Central memory CD4-positive, alpha-beta T cell (primary cell): Measurements from ENCODE around the gene PFDN5.
A peak's percentile ranks its signal among the peaks of the same experiment; 100 is the strongest.
"Not testable (repeated sequence)": the region's sequence is repeated elsewhere in the genome, so short reads cannot be mapped to it uniquely, and the experiment has no call there.

Experiments used
- DNase-seq: peaks from one replicate; pipeline ENCODE4 v3.0.0; 2022

PFDN5 gene

DNA sequence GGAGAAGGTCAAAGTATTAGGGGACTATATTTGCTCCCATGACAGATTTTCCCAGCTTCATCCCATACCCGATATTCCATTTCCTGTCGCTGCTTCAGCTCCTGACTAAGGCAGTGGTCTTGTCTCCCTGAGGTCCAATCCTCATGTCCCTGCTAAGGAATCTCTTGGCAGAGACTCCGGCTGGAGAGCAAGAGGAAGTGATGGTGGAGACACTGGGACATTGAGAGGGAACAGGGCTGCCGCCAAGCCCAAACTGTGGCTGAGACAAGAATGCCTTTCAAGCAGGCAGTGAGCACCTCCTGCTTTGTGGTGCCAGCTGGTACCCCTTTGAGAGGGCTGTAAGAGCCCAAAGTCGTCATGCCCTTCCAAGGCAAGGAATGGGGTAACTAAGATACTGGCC is 35.3 kb downstream of the PFDN5 start:
- DNase-seq, result no peak

DNA sequence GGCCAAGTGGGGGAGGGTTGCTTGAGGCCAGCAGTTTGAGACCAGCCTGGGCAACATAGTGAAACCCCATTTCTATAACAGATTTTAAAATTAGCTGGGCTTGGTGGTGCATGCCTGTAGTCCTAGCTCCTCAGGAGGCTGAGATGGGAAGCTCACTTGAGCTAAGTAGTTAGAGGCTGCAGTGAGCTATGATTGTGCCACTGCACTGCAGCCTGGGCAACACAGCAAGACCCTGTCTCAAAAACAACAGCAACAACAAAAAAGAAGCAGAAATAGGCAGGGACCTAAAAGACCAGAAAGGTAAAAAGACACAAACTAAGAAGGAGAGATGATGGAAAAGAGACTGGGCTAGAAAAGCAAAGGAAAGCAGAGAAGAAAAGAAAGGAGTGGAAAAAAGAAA is 37.0 kb downstream of the PFDN5 start:
- not testable (repeated sequence) for DNase-seq

DNA sequence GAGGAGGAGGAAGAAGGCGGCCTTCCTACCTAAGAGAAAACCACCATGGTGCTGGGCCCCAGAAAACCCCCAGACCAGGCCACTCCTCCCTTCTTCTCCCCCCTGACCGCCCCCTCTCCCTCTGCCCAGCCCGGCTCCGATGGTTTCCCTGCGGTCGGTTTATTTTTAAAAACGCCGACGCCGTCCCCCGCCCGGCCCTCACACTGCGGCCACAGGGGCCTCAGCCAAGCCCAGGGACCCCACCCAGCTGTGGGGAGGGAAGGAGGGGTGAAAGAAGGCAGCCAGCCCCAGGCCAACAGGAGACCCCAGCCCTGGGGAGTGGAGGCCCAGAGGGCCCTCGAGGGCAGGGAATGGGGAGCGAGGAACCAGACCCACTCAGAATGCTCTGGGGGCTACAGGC is 37.4 kb downstream of the PFDN5 start:
- DNase-seq, result no peak

DNA sequence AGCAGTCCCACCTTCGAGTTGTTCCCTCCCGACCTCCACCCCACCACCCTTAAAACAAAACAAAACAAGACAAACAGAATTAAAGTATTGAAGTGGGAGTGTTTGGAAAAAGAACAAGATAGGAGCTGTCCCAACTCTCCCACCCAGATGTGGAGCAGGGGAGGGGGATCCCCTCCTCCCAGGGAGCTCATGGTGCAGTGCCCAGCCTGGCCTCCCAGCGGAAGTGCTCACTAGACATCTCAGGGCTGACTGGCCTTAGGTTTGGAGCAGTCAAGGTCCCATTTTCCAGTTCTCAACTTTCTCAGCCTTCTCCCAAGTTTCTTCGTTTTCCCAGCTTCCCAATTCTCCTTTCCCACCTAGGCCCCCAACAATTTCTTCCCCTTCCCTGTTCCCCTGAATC is 37.9 kb downstream of the PFDN5 start:
- DNase-seq, result no peak

DNA sequence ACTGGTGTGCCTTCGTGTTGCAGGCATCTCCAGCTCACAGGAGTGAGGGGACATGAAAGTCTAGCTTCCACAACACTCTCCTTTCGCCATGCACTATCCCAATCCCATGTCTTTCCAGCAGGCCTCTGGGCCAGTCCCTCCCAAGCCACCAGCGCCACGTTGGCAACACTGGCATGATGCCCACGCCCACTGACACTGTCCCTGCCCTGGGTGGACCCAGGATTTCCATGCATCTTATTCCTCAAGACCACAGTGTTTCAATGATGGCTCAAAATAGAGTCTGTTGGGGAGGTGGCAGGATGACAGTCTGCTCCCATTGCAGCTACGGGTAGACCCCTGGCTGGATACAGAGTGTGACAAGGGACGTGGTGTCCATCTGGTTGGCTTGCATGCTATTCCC is 38.5 kb downstream of the PFDN5 start:
- no peak for DNase-seq

DNA sequence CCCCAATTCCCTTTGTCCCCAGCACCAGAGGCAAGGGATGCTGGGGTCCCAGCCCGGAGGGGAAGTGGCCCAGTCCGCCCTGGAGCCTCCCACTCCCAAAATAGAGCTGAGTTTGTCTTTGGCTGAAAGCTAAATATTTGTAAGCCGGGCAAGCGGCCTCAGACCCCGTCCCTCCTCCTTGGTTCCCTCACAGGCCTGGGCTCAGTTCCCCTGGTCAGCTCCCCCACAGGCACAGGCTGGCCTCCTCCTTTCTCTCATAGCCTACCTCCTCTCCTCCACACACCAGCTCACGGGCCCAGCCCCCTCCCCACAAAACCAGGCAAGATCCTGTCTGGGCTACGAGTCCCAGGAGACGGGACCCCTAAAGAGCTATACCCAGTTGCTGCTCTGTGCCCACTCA is 39.5 kb downstream of the PFDN5 start:
- DNase-seq, result no peak

DNA sequence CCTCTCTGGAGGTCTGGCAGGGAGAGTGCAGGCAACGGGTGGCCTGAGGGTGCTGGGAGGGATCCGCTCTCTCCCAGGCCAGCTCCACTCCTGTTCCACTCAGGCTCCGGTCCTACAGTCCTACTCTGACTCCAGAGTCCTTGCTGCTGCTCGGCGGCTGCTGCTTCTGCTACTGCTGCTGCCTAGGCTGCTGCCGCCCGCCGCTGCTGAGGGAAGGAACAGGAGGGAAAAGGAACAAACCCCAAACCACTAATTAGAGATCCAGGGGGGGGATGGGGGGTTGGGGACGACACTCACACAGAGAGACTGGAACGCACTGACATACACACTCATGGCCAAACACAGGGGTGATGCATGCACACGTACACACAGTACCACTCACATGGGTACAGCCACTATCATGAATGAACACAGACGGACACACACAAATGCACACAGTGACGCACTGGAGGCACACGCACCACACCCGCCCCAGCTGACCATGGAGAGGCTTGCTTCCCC is 40.9 kb downstream of the PFDN5 start, which contains the start of gene SP7:
Gene SP7, minus strand, starts transcription at position 174 of the 501 bp plus-strand sequence. CDS start 708 bp downstream, outside the sequence.
- DNase-seq, result no peak

DNA sequence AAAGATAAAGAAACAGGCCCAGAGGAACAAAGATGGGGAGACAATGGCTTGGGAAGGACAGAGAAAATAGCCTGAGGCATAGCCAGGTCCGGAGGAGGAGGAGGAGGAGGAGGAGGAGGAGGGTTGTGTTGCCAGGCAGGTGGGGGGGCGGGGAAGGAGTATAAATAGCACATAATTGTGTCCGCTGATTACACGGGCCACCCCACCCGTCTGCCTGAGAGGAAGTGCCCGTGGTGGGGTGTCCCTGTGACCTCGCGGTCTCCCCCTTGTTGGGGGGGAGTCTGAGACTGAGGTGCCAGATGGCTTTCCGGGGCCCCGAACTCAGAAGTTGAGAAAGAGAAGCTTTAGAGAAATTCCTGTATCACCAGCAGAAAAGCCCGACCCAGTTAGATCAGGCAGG is 42.7 kb downstream of the PFDN5 start:
- DNase-seq, result no peak

DNA sequence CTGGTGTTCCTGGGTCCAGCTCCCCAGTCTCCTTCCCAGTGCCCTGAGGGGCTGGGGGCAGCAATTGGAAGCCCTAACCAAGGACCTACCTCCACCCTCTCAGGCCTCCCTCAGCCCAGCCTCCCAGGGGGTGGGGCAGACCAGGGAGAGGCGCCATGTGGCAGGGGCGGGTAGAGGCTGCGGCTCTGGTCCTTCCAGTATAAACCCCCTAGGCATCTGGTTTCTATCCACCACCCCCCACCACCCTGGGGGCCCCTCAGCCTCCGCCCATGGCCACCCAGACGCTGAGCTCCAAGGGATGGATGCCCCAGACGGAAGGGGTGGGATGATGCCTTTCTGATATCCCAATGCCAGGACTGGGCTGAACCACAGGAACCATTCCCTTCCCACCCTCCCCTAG is 43.6 kb downstream of the PFDN5 start:
- no peak for DNase-seq

DNA sequence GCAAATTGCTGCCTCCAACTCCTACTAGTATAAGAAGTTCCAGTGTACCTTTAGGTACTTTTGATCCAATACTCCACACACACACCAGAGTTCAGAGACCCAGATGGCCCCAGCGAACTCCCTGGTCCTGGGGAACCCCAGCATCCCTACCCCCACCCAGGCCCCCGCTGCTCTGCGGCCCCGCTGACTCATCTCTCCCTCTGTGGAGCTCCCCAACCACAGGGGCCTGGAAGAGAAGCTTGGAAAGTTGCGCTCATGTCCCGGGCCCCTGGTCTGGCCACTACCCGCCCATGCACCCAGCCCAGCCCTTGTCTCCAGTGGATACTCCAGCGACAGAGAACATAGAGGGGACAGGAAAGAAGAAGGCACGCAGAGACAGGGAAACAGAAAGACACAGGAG is 45.1 kb downstream of the PFDN5 start:
- no peak for DNase-seq

DNA sequence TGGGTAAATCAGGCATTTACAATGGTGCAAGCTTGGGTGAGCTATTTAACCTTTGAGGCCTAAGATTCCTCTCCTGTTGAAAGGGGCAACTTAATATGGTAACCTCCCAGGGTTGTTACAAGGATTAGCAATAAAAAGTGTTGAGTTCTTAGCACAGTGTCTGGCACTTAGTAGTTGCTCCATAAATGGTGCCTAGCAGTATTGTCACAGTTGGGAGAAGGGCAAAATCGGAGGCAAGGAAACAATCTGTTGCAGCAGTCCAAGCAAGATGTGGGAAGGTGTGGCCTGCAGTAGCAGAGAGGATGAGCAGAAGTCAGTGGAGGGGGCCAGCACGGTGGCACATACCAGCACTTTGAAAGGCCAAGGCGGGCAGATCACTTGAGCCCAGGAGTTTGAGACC is 48.1 kb downstream of the PFDN5 start:
- no peak for DNase-seq

DNA sequence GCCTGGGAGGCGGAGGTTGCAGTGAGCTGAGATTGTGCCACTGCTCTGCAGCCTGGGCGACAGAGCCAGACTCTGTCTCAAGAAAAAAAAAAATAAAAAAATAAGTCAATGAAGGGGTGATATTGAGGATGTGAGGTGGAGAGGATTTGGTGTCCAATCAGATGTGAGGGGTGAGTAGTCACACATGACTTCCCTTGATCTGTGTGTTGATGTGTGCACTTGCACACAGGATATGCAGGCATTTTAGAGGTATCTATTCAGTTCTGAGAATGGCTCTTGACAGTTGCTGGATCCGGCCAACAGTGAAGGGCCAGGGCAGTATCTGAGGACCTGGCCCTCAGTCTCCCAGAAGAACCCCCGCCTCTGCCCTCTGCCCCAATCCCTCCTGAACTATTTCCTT is 48.6 kb downstream of the PFDN5 start:
- no peak for DNase-seq

DNA sequence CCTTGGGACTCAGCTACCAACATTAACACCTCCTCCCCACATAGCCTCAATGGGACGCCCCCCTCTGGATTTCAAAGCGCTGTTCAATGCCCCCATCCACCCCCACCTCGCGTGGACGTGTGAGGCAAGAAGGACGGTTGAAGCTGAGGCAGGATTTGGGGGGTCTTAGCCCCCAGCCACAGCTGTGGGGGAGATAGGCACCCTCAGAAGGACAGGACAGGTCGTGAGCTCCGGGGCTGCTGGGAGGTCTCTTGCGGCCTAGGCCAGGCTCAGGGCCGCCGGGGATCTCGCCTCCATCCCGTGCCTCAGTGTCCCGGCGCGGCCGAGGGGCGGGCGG is 49.1 kb downstream of the PFDN5 start:
- DNase-seq, result no peak

DNA sequence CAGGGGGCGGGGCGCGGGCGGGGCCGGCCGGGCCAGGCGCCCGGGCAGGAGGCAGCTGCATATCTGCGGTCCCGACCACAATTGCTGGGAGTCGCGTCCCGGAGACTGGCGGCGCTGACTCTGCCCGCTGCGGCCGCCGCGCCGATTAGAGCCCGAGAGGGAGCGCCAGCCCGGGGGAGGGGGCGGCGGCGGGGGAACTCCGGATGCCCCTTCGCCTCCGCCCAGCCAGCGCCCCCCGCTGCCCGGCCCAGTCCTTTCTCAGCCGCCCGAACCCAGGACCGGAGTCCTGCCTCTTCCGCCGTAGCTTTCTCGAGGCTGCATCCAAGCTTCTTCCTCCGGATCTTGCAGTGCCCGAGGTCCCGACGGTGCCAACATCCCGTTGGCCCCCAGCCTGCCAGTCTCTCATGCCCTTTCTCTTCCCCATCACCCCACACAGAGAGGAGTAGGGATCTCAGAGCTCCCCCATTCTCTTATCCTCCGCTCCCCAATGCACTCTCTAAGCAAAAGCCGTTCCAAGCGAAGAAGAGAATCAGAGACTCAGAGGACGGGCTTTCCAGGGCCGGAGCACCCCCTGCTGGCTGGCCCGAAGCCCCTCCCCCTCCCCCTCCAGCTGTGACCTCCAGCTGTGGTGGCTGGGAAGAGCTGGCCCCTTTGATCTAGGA is 49.6 kb downstream of the PFDN5 start:
- peak; percentile 56 for DNase-seq

DNA sequence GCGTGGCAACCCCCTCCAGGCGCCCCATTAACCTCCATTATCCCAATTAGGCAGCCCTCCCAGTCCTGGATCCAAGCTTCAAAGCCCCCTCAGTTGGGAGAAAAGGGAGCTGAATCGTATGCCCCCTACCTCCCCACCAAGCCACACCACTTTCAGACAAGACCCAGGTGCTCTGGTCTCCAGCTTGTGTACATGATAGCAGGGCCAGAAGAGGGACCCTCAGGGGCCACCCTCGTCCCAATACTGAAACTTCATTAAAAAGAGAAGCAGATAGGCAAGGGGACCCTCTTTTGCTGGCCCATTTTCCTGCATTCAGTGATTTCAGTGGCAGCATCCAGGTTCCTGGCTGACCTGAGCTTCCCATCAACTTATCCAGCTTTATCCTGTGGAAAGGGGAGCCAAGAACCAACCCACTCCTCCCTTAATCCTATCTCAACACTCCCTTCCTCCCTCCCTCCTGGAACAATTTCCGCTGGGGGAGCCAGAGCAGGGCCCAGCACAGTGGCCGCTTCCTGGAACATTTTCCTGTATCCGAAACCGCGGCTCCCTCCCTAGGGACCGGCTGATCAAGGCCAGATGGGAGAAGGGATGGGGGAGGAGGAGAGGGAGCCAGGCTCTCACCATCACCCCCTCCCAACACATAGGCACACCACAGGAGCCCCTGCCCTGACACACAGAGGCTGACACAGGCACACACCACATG is 50.3 kb downstream of the PFDN5 start:
- DNase-seq, result no peak

DNA sequence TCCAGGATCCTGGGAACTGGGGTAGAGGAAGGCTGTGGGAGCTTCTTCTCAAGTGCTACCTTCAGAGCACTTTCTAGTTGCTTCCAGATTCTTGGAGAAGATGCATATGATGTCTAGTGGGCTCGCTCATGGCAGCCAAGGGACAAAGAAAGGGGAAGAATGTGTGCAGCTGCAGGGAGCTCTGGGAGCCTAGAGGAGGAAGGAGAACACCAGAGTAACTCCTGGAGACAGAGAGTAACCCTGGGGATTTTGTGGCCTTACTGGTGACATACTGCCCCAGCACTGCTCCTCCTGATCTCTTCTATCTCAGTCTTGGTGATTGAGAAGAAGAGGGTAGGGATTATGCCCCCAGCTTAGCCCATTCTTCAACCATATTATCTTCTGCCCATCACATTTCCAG is 51.1 kb downstream of the PFDN5 start:
- DNase-seq, result no peak

DNA sequence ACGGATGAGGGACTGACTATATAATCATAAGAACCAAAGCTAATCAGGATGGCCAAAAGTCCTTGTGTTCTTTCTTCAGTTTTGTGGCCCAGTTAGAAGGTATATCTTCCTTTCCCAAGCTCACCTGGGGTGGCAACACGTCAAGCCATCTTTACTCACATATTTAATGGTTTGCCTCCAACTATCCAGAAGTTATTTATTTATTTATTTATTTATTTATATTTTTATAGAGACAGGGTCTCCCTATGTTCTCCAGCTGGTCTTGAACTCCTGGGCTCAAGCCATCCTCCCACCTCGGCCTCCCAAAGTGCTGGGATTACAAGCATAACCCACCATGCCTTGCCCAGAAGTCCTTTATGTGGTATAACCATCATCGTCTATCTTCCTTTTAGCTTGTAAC is 52.6 kb downstream of the PFDN5 start:
- DNase-seq, result no peak
